Putamen (tissue), 1 donor: ENCODE results near the gene SCG5.

Experiments used
- DNase-seq: peaks from one replicate; pipeline ENCODE4 v3.0.0-alpha.2; 2016; ENCODE audit warnings: low spot score

SCG5 gene

GRCh38 chr15:32691689-32692038 is 50.2 kb downstream of the SCG5 start:
- DNase-seq, result peak; percentile 42

DNA sequence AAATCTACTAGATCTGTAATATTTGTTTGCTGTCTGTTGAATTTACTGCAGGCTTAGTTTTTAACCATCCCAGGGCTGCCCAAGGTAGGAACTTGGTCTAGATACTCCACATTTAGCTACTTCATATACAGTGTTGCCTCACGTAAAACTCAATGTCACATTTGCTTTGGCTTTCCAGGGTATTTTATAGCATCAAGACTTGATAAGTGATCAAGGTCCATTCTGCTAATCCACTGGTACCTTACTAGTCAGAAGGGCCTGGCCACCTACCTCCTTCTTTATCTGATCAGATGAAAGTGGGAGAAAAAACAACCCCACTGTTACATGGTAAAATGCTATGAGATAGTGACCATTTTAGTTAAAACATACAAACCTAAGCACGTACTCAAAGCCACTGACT is 50.8 kb downstream of the SCG5 start:
- DNase-seq, result no peak

DNA sequence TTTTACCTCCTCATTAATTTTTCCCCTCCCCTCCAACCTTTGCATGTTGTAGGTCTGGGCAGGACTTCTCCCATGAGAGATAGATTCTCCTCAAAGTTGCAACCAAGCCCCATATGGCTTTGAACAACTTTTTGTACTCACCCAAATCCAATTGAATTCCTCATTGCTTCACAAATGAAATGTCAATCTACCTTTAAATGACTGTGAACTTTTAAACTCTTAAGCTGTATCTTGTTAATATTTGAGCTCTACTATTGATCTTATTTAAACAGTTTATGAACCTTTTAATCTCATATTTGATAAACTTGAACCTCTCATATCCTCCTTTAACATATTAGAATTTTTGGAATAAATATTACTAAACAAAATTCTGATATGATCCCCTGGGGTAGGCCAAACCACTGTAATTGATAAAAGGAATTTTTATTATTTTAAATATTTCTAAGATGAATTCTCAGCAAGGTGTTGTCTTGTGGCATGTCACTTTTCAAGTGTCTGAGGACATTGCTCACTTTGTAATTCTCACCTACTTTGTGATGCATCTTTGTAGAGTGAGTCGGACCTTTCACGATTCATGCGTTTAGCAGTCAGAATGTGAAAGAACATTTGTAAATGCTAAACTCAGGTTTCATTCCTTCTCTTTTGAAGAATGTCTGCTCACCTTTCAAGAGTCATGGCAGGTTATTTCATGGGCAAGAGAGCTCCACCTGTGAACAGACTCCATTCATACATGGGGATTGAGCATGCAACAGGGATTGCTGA is 52.9 kb downstream of the SCG5 start:
- DNase-seq, result no peak

GRCh38 chr15:32698773-32699390 is 57.4 kb downstream of the SCG5 start:
- no peak for DNase-seq

- DNase-seq, result no peak
These were observed 59.1 kb downstream of the SCG5 start for GRCh38 chr15:32700501-32701150.

GRCh38 chr15:32701863-32702262 is 60.4 kb downstream of the SCG5 start:
- DNase-seq, result no peak

GRCh38 chr15:32704395-32704981 is 63.0 kb downstream of the SCG5 start:
- no peak for DNase-seq

- DNase-seq, result no peak
These were observed 63.9 kb downstream of the SCG5 start for GRCh38 chr15:32705446-32705845.

DNA sequence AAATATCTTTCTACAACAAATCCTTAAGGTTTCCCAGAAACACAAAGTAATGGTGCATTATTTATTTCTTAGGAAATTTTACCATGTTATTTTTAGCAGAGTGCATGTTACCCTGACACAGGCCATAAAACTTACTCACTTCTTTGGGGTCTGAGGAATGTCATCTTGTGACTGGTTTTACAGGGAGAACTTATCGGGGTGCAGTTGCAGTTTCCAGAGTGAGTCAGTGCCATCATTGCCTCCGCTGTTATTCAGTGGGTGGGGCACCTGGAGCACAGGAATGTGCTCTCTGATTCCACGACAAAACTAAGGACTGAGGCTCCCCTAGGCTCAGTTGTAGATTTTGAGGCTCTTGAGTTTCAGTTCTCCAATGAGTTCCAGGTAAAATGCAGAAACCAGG is 65.2 kb downstream of the SCG5 start:
- no peak for DNase-seq

- DNase-seq, result no peak
These were observed 65.9 kb downstream of the SCG5 start for GRCh38 chr15:32707436-32707835.

GRCh38 chr15:32709295-32710033 is 68.0 kb downstream of the SCG5 start:
- DNase-seq, result no peak

DNA sequence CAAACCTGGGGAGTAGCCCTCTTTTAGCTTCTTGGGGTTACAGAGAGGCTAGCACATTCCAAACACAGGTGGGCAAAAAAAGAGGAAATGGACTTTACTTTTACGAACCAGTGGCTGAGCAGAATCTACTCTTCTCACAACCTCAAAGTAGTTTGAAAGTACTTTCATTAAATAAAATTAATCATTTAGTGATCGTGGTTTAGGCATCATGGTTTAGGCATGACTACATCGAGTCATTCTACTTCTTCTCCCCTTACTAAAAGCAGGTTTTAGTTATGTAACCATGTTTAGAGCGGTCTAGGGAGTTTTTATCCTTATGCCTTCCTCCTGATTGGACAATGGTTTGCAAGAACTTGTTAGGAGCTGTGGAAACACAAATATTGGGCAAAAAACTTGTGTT is 73.8 kb downstream of the SCG5 start:
- DNase-seq, result no peak

GRCh38 chr15:32716216-32716914 is 74.9 kb downstream of the SCG5 start:
- peak; percentile 21 for DNase-seq

DNA sequence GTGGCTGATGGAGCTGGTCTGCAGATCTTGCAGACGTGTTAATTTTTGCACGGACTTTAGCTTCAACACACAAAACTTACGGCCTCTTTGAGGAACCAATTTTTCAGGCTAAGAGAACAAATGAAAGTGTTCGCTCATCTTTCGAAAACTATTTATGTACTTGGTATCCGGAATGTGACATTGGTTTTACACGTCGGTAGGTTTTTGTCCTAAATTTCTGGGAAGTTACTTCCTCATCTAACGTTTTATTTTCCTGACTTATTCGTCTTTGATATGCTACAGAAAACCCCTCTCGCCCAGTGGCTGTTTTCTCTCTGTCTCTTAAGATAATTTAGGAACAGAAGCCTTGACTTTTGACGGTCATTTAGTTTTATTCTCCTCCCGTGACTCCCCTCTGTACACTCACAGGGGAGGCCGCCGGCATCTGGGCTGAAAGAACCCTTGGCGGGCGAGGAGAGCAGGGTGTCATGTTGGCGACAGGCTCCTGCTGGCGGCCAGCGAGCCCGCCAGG is 75.5 kb downstream of the SCG5 start:
- DNase-seq, result peak; percentile 25

- DNase-seq, result peak; percentile 78
These were observed 76.1 kb downstream of the SCG5 start, which contains the start of gene GREM1 for GRCh38 chr15:32717426-32718226. Gene GREM1 (plus strand): TSS chr15:32718004. CDS start chr15:32730691, 12,687 bp downstream.

DNA sequence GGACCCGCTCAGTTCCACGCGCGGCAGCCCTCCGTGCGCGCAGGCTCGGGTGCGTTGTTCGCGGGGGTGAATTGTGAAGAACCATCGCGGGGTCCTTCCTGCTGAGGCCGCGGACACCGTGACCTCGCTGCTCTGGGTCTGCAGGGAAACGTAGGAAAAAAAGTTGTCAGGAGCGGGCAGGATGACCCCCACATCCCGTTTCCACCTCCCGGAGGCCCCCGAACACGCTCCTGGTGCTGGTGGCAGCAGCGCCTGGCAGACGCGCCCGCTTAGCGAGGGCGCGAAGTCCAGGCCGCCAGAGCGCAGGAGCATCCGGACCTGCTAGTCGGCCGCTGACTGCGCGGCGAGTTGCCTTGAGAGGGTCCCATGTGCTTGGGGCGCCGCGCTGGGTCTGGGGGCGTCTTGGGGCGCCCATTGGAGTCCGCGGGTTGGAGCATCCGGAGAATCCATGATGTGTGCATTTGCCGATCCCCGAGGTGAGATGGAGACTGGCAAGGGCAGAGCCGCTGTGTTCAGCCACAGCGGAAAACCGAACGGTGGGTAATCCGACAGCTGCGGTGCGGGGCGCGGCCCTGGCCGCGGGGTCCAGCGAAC is 76.8 kb downstream of the SCG5 start:
- DNase-seq, result peak; percentile 9

DNA sequence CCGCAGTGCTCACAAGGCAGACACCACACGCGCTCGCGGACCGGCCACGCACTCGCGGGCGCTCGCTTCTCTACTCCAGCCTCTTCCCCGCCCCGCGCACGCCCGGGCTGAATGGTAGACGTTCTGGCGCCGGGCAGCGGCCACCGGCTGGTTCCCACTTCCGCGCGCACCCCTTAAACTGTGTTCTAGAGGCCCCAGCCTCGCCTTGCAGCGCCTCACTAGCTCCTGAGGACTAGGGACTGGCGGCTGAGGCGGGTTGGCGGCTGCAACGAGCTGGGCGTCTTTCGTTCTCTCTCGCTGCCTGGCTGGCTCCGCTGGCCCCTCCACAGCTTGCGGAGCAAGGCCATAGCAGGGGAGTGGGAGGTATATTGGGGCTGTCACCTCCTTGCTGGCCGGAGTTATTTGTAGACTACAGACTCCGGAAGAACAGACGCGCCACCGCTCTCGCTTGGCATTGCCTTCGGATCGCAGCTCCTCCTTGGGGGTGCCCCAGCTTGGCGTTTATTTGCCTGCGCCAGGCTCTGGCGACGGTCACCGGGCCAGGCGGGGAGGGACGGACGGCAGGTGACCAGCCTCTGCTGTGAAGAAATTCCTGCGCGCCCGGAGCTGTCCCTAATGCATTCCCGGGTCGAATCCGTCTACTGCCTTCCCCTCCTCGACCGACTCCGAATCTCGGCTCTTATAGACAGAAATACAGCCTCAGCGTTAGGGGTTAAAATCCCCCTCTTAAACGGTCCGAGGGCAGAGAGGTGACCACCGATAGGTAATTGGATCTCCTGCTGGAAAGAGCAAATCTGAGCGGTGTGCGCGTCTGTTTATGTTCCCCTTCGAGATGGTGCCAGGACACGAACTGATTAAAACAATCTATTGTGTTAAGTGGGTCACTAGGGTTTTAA is 77.6 kb downstream of the SCG5 start:
- DNase-seq, result peak; percentile 4

- DNase-seq, result no peak
These were observed 80.1 kb downstream of the SCG5 start for GRCh38 chr15:32721596-32721995.

- DNase-seq, result no peak
These were observed 80.6 kb downstream of the SCG5 start for GRCh38 chr15:32722136-32722535.
